Transverse colon (tissue), 4 donors: ENCODE data around the gene EID3. TPM values are rescaled to one million over a fixed set of nuclear protein-coding genes. Genes with fewer than 3 reads are reported as not detected.
"Not testable (repeated sequence)": the region's sequence is repeated elsewhere in the genome, so short reads cannot be mapped to it uniquely, and the experiment has no call there.

Source experiments
- DNase-seq: peaks from one replicate; pipeline ENCODE4 v3.0.0-alpha.2; 2019
- H3K27ac ChIP-seq, 4 donors: fragments of 200-600 bp; sonication (generic); 2 replicates each; pipeline ENCODE4 v1.5.1; 2016 to 2018; ENCODE audit warnings: inconsistent platforms in 4 of 4
- H3K27me3 ChIP-seq: fragments of 200-600 bp; sonication (generic); 2 replicates; pipeline ENCODE4 v1.5.1; 2017; ENCODE audit warnings: inconsistent platforms
- H3K36me3 ChIP-seq, 4 donors: fragments of 200-600 bp; sonication (generic); 2 replicates each; pipeline ENCODE4 v1.5.1; 2017 to 2019; ENCODE audit warnings: inconsistent platforms in 4 of 4
- H3K4me1 ChIP-seq, 4 donors: fragments of 200-600 bp; sonication (generic); 2 replicates each; pipeline ENCODE4 v1.5.1; 2017 to 2020; ENCODE audit warnings: inconsistent platforms in 4 of 4
- H3K4me3 ChIP-seq, 4 donors: fragments of 200-600 bp; sonication (generic); 1 replicate in 1 of 4; 2 replicates in 3 of 4; pipeline versions ENCODE4 v1.5.1 to v1.6.1; 2017 to 2019; ENCODE audit warnings: inconsistent platforms in 4 of 4
- H3K9me3 ChIP-seq, 2 donors: fragments of 200-600 bp; sonication (generic); 2 replicates each; pipeline ENCODE4 v1.5.1; 2017 to 2019; ENCODE audit warnings: inconsistent platforms in 2 of 2
- CTCF ChIP-seq, 5 experiments: fragments of 200-600 bp in 3 of 5; fragments of 450-650 bp in 2 of 5; sonication (generic) in 3 of 5; IDR thresholded peaks; 1 replicate in 2 of 5; 2 replicates in 3 of 5; pipeline ENCODE4 v1.5.1; 2016 to 2017; ENCODE audit warnings: antibody characterized with exemption in 5 of 5, inconsistent platforms in 3 of 5, mild to moderate bottlenecking in 2 of 5, moderate library complexity in 1 of 5
- EP300 ChIP-seq: sonication (generic); formaldehyde crosslinking; IDR thresholded peaks from one replicate; pipeline ENCODE4 v1.6.1; 2017; ENCODE audit warnings: antibody characterized with exemption, low read depth
- POLR2A ChIP-seq: fragments of 450-650 bp; IDR thresholded peaks from one replicate; pipeline ENCODE4 v1.6.1; 2016; ENCODE audit warnings: antibody characterized with exemption, mild to moderate bottlenecking, moderate library complexity
- POLR2AphosphoS5 ChIP-seq, 3 donors: sonication (generic); formaldehyde crosslinking; IDR thresholded peaks; one replicate each; pipeline ENCODE4 v1.6.1; 2016; ENCODE audit warnings: antibody characterized with exemption in 3 of 3
- WGBS, 2 donors: methylation state at CpG; one replicate each; pipeline ENCODE4 v1.1.5; 2018; ENCODE audit warnings: low coverage in 1 of 2; 5-methylcytosine and 5-hydroxymethylcytosine counted together
- in situ Hi-C, 4 donors: fragments of 200-750 bp; cut with MboI; loops; one replicate each; pipeline versions ENCODE4 v1.15.0 to v1.15.1; 2017; ENCODE audit warnings: low sequenced_read_pairs in 3 of 4, low pct_ligation_motif_present in 1 of 4, low pct_unique_long_range_greater_than_20kb in 1 of 4
- intact Hi-C: fragments of 100-400 bp; cut with DNase I; formaldehyde crosslinking; loops from one replicate; pipeline ENCODE4 v1.15.1; 2023; ENCODE audit warnings: low total_unique reads
- total RNA-seq, 4 donors: library from RNA; depleted of rRNA; stranded (reverse); fragments of >200 nt; gene quantifications; one replicate each; pipeline ENCODE4 v1.1.0, GENCODE V29; 2016

The EID3 gene
- total RNA-seq, 4 donors from 2014 or later, result 4.9 to 50.0 (median 14.3) TPM

- H3K9me3 ChIP-seq, intact Hi-C loops, H3K27me3 ChIP-seq, H3K27ac ChIP-seq, H3K4me3 ChIP-seq, DNase-seq: not testable (repeated sequence)
- peak in 4 of 5 experiments; percentile 8 to 18 (median 16) for TF ChIP-seq CTCF (IDR thresholded peaks at IDR 0.05)
- Histone ChIP-seq H3K4me1 (peaks cover 15 to 50% (median 36%) of the 10 kb centered on the region in 4 donors), H3K36me3 (peaks cover 0 to 24% (median 11%) of the 10 kb centered on the region in 4 donors)
- in situ Hi-C loops, result loop anchor here in 1 of 4 donors (25.0 kb wide), 1 partner anchor 332 kb away; the partner anchor contains the start of gene TDG
- 94 to 100% methylated on average over 4 to 10 of the region's 17 CpGs for WGBS, 2 donors
These were observed 9.2 kb upstream of the EID3 start for GRCh38 chr12:104294158-104294859.

GRCh38 chr12:104294927-104295668, 8.4 kb upstream of the EID3 start:
- intact Hi-C loops (no loop called here), in situ Hi-C loops (loop anchor here in 1 of 4 donors (25.0 kb wide), 1 partner anchor 333 kb away; the partner anchor contains the start of gene TDG)
- no peak for TF ChIP-seq POLR2AphosphoS5 (IDR thresholded peaks at IDR 0.05)
- TF ChIP-seq CTCF (IDR thresholded peaks at IDR 0.05), result no peak
- no peak for TF ChIP-seq EP300
- no peak for TF ChIP-seq POLR2A
- Histone ChIP-seq H3K9me3 (no peaks in the 10 kb centered on the region), H3K4me3 (no peak overlapping the region), H3K4me1 (peaks cover 9 to 49% (median 33%) of the 10 kb centered on the region in 4 donors), H3K36me3 (peaks cover 0 to 24% (median 11%) of the 10 kb centered on the region in 4 donors), H3K27ac (peak overlapping the region in 1 of 4 donors; percentile 15), H3K27me3 (no peaks in the 10 kb centered on the region)
- 58 to 75% methylated on average over 7 to 9 of the region's 9 CpGs for WGBS, 2 donors
- no peak for DNase-seq

- Histone ChIP-seq H3K27ac (no peak overlapping the region), H3K4me1 (peaks cover 8 to 50% (median 37%) of the 10 kb centered on the region in 4 donors), H3K27me3 (no peaks in the 10 kb centered on the region), H3K4me3 (no peak overlapping the region), H3K36me3 (peaks cover 0 to 24% (median 11%) of the 10 kb centered on the region in 4 donors), H3K9me3 (no peaks in the 10 kb centered on the region)
- TF ChIP-seq POLR2AphosphoS5 (IDR thresholded peaks at IDR 0.05) (no peak), EP300 (no peak)
- 69 to 83% methylated on average over 1 of the region's 1 CpG for WGBS, 2 donors
- in situ Hi-C loops, result loop anchor here in 1 of 4 donors (25.0 kb wide), 1 partner anchor 334 kb away; the partner anchor contains the start of gene TDG
- no peak for DNase-seq
- intact Hi-C loops, result no loop called here
These were observed 7.6 kb upstream of the EID3 start for GRCh38 chr12:104295954-104296353.

GRCh38 chr12:104296718-104297117, 6.8 kb upstream of the EID3 start:
- Histone ChIP-seq H3K36me3 (peaks cover 0 to 20% (median 9%) of the 10 kb centered on the region in 4 donors), H3K27me3 (no peaks in the 10 kb centered on the region), H3K27ac (no peak overlapping the region), H3K4me3 (no peak overlapping the region), H3K4me1 (peaks cover 8 to 50% (median 38%) of the 10 kb centered on the region in 4 donors), H3K9me3 (no peaks in the 10 kb centered on the region)
- TF ChIP-seq EP300, result no peak
- no peak for TF ChIP-seq POLR2A
- no peak for TF ChIP-seq CTCF (IDR thresholded peaks at IDR 0.05)
- TF ChIP-seq POLR2AphosphoS5 (IDR thresholded peaks at IDR 0.05), result no peak
- DNase-seq, result no peak
- intact Hi-C loops, result no loop called here
- WGBS, 2 donors, result 73 to 100% methylated on average over 1 to 4 of the region's 4 CpGs
- in situ Hi-C loops, result loop anchor here in 1 of 4 donors (25.0 kb wide), 1 partner anchor 334 kb away; the partner anchor contains the start of gene TDG
